ENCODE data around the gene COL8A1.

DNA sequence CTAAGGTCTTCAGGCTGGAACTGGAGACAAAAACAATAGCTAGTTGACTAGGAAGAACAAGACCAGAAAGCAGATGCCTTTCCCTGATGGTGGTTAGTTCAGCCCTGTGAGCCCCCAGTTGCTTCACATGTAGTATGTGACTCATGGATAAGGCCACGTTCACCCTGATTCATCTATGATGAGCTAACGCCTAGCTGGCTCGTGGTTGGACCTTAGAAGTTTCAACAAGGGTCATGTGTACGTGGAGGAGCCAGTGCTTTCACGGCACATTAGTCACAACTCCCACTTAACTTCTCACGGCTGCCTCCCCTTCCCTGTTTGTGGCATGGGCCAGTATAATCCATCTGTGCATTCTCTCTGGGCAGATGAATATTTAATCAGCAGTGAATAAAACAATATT lies 20.6 kb downstream of the COL8A1 start:
- no peak for TF ChIP-seq TAF1 (IDR thresholded peaks at IDR 0.05; ENCODE audit: low read depth, low read length)
- no peak for TF ChIP-seq POLR2AphosphoS5 (IDR thresholded peaks at IDR 0.05; ENCODE audit: low read depth, low read length)
- TF ChIP-seq SPI1 (IDR thresholded peaks at IDR 0.05; ENCODE audit: low read depth, low read length): no peak
